ENCODE data around the gene FBXO28. TPM values are rescaled to one million over a fixed set of nuclear protein-coding genes. Genes with fewer than 3 reads are reported as not detected.

Gene FBXO28
- total RNA-seq, 1 donor from 2014 or later = 32.6 TPM

GRCh38 chr1:224182057-224182865, 68.3 kb downstream of the FBXO28 start:
- Histone ChIP-seq H2AFZ (ENCODE audit: low read depth, low read length) (peak overlapping the region; percentile 78), H3K4me1 (ENCODE audit: insufficient read depth, low read length) (peaks cover 11% of the 10 kb centered on the region), H4K20me1 (ENCODE audit: insufficient read depth, low read length) (peaks cover 29% of the 10 kb centered on the region), H3K9ac (ENCODE audit: low read length) (peak overlapping the region; percentile 86), H3K4me2 (ENCODE audit: low read length) (peak overlapping the region; percentile 92), H3K27ac (ENCODE audit: low read depth, low read length) (peak overlapping the region; percentile 67), H3K9me3 (ENCODE audit: insufficient read depth, low read depth, low read length) (no peaks in the 10 kb centered on the region), H3K27me3 (ENCODE audit: insufficient read depth, low read length) (no peaks in the 10 kb centered on the region), H3K79me2 (ENCODE audit: insufficient read depth, low read length) (peaks cover 41% of the 10 kb centered on the region), H3K36me3 (ENCODE audit: insufficient read depth, low read length) (no peaks in the 10 kb centered on the region), H3K4me3 (ENCODE audit: insufficient read depth, low read depth, low read length) (peak overlapping the region; percentile 80)
- peak overlapping the region; percentile 82 for H3K4me3 Mint-ChIP-seq (ENCODE audit: unreplicated experiment)
- DNase-seq (ENCODE audit: low read depth) (no peak), FAIRE-seq (no peak)
- TF ChIP-seq EZH2 (IDR thresholded peaks at IDR 0.05; ENCODE audit: insufficient read depth, low read length) (no peak), CTCF (IDR thresholded peaks at IDR 0.05; ENCODE audit: insufficient read depth, low read depth, low read length) (no peak)
- no peaks in the 10 kb centered on the region for H3K27me3 Mint-ChIP-seq (ENCODE audit: low read depth, unreplicated experiment)
- H3K27ac Mint-ChIP-seq (ENCODE audit: unreplicated experiment) = peak overlapping the region; percentile 92
- H3K36me3 Mint-ChIP-seq (ENCODE audit: low read depth, unreplicated experiment) = peaks cover 8% of the 10 kb centered on the region
- H3K4me1 Mint-ChIP-seq (ENCODE audit: low read depth, unreplicated experiment) = peaks cover 6% of the 10 kb centered on the region
- H3K9me3 Mint-ChIP-seq (ENCODE audit: unreplicated experiment) = no peaks in the 10 kb centered on the region

GRCh38 chr1:224182866-224183590, 69.1 kb downstream of the FBXO28 start, which contains the start of gene DEGS1:
Gene DEGS1 (plus strand): TSS chr1:224183240. CDS start chr1:224183337, 97 bp downstream.
- no peak for TF ChIP-seq CTCF (IDR thresholded peaks at IDR 0.05; ENCODE audit: insufficient read depth, low read depth, low read length)
- TF ChIP-seq EZH2 (IDR thresholded peaks at IDR 0.05; ENCODE audit: insufficient read depth, low read length) = no peak
- Histone ChIP-seq H3K9ac (ENCODE audit: low read length) (peak within 1 kb of the TSS; percentile 86), H3K4me1 (ENCODE audit: insufficient read depth, low read length) (peaks cover 11% of the 10 kb centered on the region), H3K27ac (ENCODE audit: low read depth, low read length) (peak within 1 kb of the TSS; percentile 82), H3K4me3 (ENCODE audit: insufficient read depth, low read depth, low read length) (peak within 1 kb of the TSS; percentile 80), H2AFZ (ENCODE audit: low read depth, low read length) (peak within 1 kb of the TSS; percentile 78), H4K20me1 (ENCODE audit: insufficient read depth, low read length) (peaks cover 36% of the 10 kb centered on the region), H3K79me2 (ENCODE audit: insufficient read depth, low read length) (peaks cover 49% of the 10 kb centered on the region), H3K27me3 (ENCODE audit: insufficient read depth, low read length) (no peaks in the 10 kb centered on the region), H3K9me3 (ENCODE audit: insufficient read depth, low read depth, low read length) (no peaks in the 10 kb centered on the region), H3K4me2 (ENCODE audit: low read length) (peak within 1 kb of the TSS; percentile 92), H3K36me3 (ENCODE audit: insufficient read depth, low read length) (no peaks in the 10 kb centered on the region)
- Mint-ChIP-seq H3K36me3 (ENCODE audit: low read depth, unreplicated experiment) (peaks cover 8% of the 10 kb centered on the region), H3K9me3 (ENCODE audit: unreplicated experiment) (no peaks in the 10 kb centered on the region), H3K27me3 (ENCODE audit: low read depth, unreplicated experiment) (no peaks in the 10 kb centered on the region), H3K4me1 (ENCODE audit: low read depth, unreplicated experiment) (peaks cover 6% of the 10 kb centered on the region), H3K27ac (ENCODE audit: unreplicated experiment) (peak within 1 kb of the TSS; percentile 92), H3K4me3 (ENCODE audit: unreplicated experiment) (peak within 1 kb of the TSS; percentile 96)
- DNase-seq (ENCODE audit: low read depth) = peak; percentile 56
- FAIRE-seq = no peak

Measured in astrocyte (in vitro differentiated cells and primary cell).